Measurements from ENCODE around the gene BOD1L2. TPM values are rescaled to one million over a fixed set of nuclear protein-coding genes. Genes with fewer than 3 reads are reported as not detected.

The BOD1L2 gene
- total RNA-seq, 4 donors from 2014 or later = not detected

- no peaks in the 10 kb centered on the region for H3K4me1 ChIP-seq
- 69 to 88% methylated on average over 1 of the region's 1 CpG for WGBS, 2 donors
- no peak overlapping the region for H3K4me3 ChIP-seq
- peaks cover 0 to 27% (median 8%) of the 10 kb centered on the region in 4 donors for H3K9me3 ChIP-seq
- no peaks in the 10 kb centered on the region for H3K27me3 ChIP-seq
- H3K36me3 ChIP-seq = no peaks in the 10 kb centered on the region
- H3K27ac ChIP-seq = no peak overlapping the region
- TF ChIP-seq CTCF (IDR thresholded peaks at IDR 0.05) (no peak), EP300 (IDR thresholded peaks at IDR 0.05) (no peak), POLR2A (IDR thresholded peaks at IDR 0.05) (no peak)
- DNase-seq (ENCODE audit: low spot score in 2 of 2) = no peak
Measured at GRCh38 chr18:57190026-57190425, 43.1 kb downstream of the BOD1L2 start.

- Histone ChIP-seq H3K4me3 (no peak overlapping the region), H3K27ac (no peak overlapping the region), H3K27me3 (no peaks in the 10 kb centered on the region), H3K4me1 (no peaks in the 10 kb centered on the region), H3K9me3 (no peaks in the 10 kb centered on the region), H3K36me3 (no peaks in the 10 kb centered on the region)
- no peak for DNase-seq (ENCODE audit: low spot score in 2 of 2)
- 51 to 55% methylated on average over 3 of the region's 3 CpGs for WGBS, 2 donors
- TF ChIP-seq CTCF (IDR thresholded peaks at IDR 0.05) = no peak
- no peak for TF ChIP-seq POLR2A (IDR thresholded peaks at IDR 0.05)
- no peak for TF ChIP-seq EP300 (IDR thresholded peaks at IDR 0.05)
Measured at GRCh38 chr18:57194070-57194469, 47.2 kb downstream of the BOD1L2 start.

GRCh38 chr18:57194622-57195021 is 47.7 kb downstream of the BOD1L2 start:
- no peak overlapping the region for H3K4me3 ChIP-seq
- H3K9me3 ChIP-seq = no peaks in the 10 kb centered on the region
- H3K27ac ChIP-seq = no peak overlapping the region
- TF ChIP-seq POLR2A (IDR thresholded peaks at IDR 0.05) (no peak), CTCF (IDR thresholded peaks at IDR 0.05) (no peak), EP300 (IDR thresholded peaks at IDR 0.05) (no peak)
- H3K27me3 ChIP-seq = no peaks in the 10 kb centered on the region
- no peaks in the 10 kb centered on the region for H3K36me3 ChIP-seq
- 62 to 68% methylated on average over 3 of the region's 3 CpGs for WGBS, 2 donors
- no peaks in the 10 kb centered on the region for H3K4me1 ChIP-seq
- no peak for DNase-seq (ENCODE audit: low spot score in 2 of 2)

- TF ChIP-seq CTCF (IDR thresholded peaks at IDR 0.05) (no peak), EP300 (IDR thresholded peaks at IDR 0.05) (no peak), POLR2A (IDR thresholded peaks at IDR 0.05) (no peak)
- Histone ChIP-seq H3K4me3 (no peak overlapping the region), H3K27me3 (no peaks in the 10 kb centered on the region), H3K4me1 (no peaks in the 10 kb centered on the region), H3K9me3 (no peaks in the 10 kb centered on the region), H3K27ac (no peak overlapping the region), H3K36me3 (no peaks in the 10 kb centered on the region)
- WGBS, 2 donors = 75 to 79% methylated on average over 1 of the region's 1 CpG
- DNase-seq (ENCODE audit: low spot score in 2 of 2) = no peak
Measured at GRCh38 chr18:57195341-57195740, 48.5 kb downstream of the BOD1L2 start.

GRCh38 chr18:57197261-57197660 is 50.4 kb downstream of the BOD1L2 start:
- Histone ChIP-seq H3K4me3 (no peak overlapping the region), H3K36me3 (no peaks in the 10 kb centered on the region), H3K27me3 (no peaks in the 10 kb centered on the region), H3K9me3 (no peaks in the 10 kb centered on the region), H3K27ac (no peak overlapping the region), H3K4me1 (no peaks in the 10 kb centered on the region)
- TF ChIP-seq POLR2A (IDR thresholded peaks at IDR 0.05) (no peak), EP300 (IDR thresholded peaks at IDR 0.05) (no peak), CTCF (IDR thresholded peaks at IDR 0.05) (no peak)
- DNase-seq (ENCODE audit: low spot score in 2 of 2) = no peak
- WGBS, 2 donors = 27 to 31% methylated on average over 1 of the region's 1 CpG

Data from tibial nerve (tissue), 4 donors.